Measurements from ENCODE around the gene YTHDF2. TPM values are rescaled to one million over a fixed set of nuclear protein-coding genes. Genes with fewer than 3 reads are reported as not detected.

The YTHDF2 gene
- total and polyA plus RNA-seq, 12 donors: 41.0 to 95.0 (median 67.7) TPM

- Histone ChIP-seq H3K27me3 (peaks cover 32% of the 10 kb centered on the region), H3K4me1 (replicated peaks in 1 of 2) (no peaks in the 10 kb centered on the region), H3K4me3 (no peak overlapping the region), H3K27ac (no peak overlapping the region), H3K36me3 (replicated peaks in 1 of 2) (no peaks in the 10 kb centered on the region), H3K9me3 (replicated peaks in 1 of 3) (no peaks in the 10 kb centered on the region)
- intact Hi-C loops (cut with DNase I): no loop called here
- no peak for TF ChIP-seq POLR2A (IDR thresholded peaks at IDR 0.05)
- TF ChIP-seq CTCF (IDR thresholded peaks at IDR 0.05): no peak
- no peak for DNase-seq
- WGBS, 4 donors: 54 to 66% (median 58%) methylated on average over 9 of the region's 9 CpGs
Observed at GRCh38 chr1:28811369-28811765, 74.6 kb downstream of the YTHDF2 start.

- Histone ChIP-seq H3K4me3 (no peak within 1 kb of the TSS), H3K9me3 (replicated peaks in 1 of 3) (no peaks in the 10 kb centered on the region), H3K27ac (no peak within 1 kb of the TSS), H3K36me3 (replicated peaks in 1 of 2) (no peaks in the 10 kb centered on the region), H3K4me1 (replicated peaks in 1 of 2) (no peaks in the 10 kb centered on the region), H3K27me3 (peaks cover 36% of the 10 kb centered on the region)
- no peak for DNase-seq
- intact Hi-C loops (cut with DNase I): no loop called here
- WGBS, 4 donors: 2 to 23% (median 7%) methylated on average over 6 to 105 of the region's 108 CpGs
- no peak for TF ChIP-seq CTCF (IDR thresholded peaks at IDR 0.05)
- no peak for TF ChIP-seq POLR2A (IDR thresholded peaks at IDR 0.05)
Observed at GRCh38 chr1:28811766-28812668, 75.3 kb downstream of the YTHDF2 start, which contains the start of gene OPRD1. OPRD1 (plus strand) TSS chr1:28812170; CDS start chr1:28812384, 214 bp downstream.

GRCh38 chr1:28812669-28813468 is 76.1 kb downstream of the YTHDF2 start:
- TF ChIP-seq POLR2A (IDR thresholded peaks at IDR 0.05) (no peak), CTCF (IDR thresholded peaks at IDR 0.05) (no peak)
- no peaks in the 10 kb centered on the region for H3K4me1 ChIP-seq (replicated peaks in 1 of 2)
- H3K4me3 ChIP-seq: no peak overlapping the region
- no peak for DNase-seq
- 36 to 56% (median 41%) methylated on average over 21 to 34 of the region's 34 CpGs for WGBS, 4 donors
- no peak overlapping the region for H3K27ac ChIP-seq
- no peaks in the 10 kb centered on the region for H3K9me3 ChIP-seq (replicated peaks in 1 of 3)
- H3K36me3 ChIP-seq (replicated peaks in 1 of 2): no peaks in the 10 kb centered on the region
- peaks cover 40% of the 10 kb centered on the region for H3K27me3 ChIP-seq
- intact Hi-C loops (cut with DNase I): no loop called here

GRCh38 chr1:28813931-28814465 is 77.3 kb downstream of the YTHDF2 start:
- Histone ChIP-seq H3K9me3 (replicated peaks in 1 of 3) (no peaks in the 10 kb centered on the region), H3K27me3 (peaks cover 40% of the 10 kb centered on the region), H3K4me3 (no peak overlapping the region), H3K4me1 (replicated peaks in 1 of 2) (no peaks in the 10 kb centered on the region), H3K27ac (no peak overlapping the region), H3K36me3 (replicated peaks in 1 of 2) (no peaks in the 10 kb centered on the region)
- intact Hi-C loops (cut with DNase I): no loop called here
- WGBS, 4 donors: 74 to 83% (median 82%) methylated on average over 15 of the region's 15 CpGs
- no peak for DNase-seq
- no peak for TF ChIP-seq CTCF (IDR thresholded peaks at IDR 0.05)
- TF ChIP-seq POLR2A (IDR thresholded peaks at IDR 0.05): no peak
